MM.1S (cell line): ENCODE results near the gene SEMA3G.
A peak's percentile ranks its signal among the peaks of the same experiment; 100 is the strongest.

Source experiments
- CTCF ChIP-seq: fragments of 300-600 bp; sonication (generic); IDR thresholded peaks from 2 replicates; pipeline ENCODE4 v1.5.1; 2016; ENCODE audit warnings: antibody characterized with exemption, low read length, mixed read lengths
- EZH2 ChIP-seq: fragments of 300-600 bp; sonication (generic); optimal IDR thresholded peaks from 2 replicates; pipeline ENCODE3; 2017; ENCODE audit warnings: low read depth, mild to moderate bottlenecking, antibody characterized with exemption, low read length, mixed read lengths
- EZH2phosphoT487 ChIP-seq: fragments of 300-600 bp; sonication (generic); IDR thresholded peaks from 2 replicates; pipeline ENCODE4 v1.6.1; 2018; ENCODE audit warnings: antibody characterized with exemption, low read length

- TF ChIP-seq EZH2 (no peak), CTCF (peak; percentile 57), EZH2phosphoT487 (no peak)
Observed at GRCh38 chr3:52444860-52445793, at the start of gene SEMA3G.
